ENCODE results near the gene TLR9. TPM values are rescaled to one million over a fixed set of nuclear protein-coding genes. Genes with fewer than 3 reads are reported as not detected.

TLR9 gene
- total and polyA plus RNA-seq, 12 donors, result 0.06 to 0.46 (median 0.28) TPM; not detected in 3

- peak; percentile 45 to 65 for DNase-seq
- 57 to 75% methylated on average over 7 of the region's 7 CpGs for whole genome bisulfite sequencing, 2 donors
- ATAC-seq, result peak; percentile 77 to 94 (median 89)
- H3K4me1 ChIP-seq, result peaks cover 4 to 45% (median 29%) of the 10 kb centered on the region in 9 donors
- H3K27me3 ChIP-seq, result no peaks in the 10 kb centered on the region
- no peaks in the 10 kb centered on the region for H3K9me3 ChIP-seq
- H3K27ac ChIP-seq, result peak overlapping the region; percentile 31 to 89 (median 73)
- TF ChIP-seq CTCF (IDR thresholded peaks at IDR 0.05), result no peak
- H3K36me3 ChIP-seq, result no peaks in the 10 kb centered on the region
- intact Hi-C loops (cut with DNase I), result loop anchor here in 1 of 10 donors (5.0 kb wide), 1 partner anchor 33 kb away; no protein-coding TSS in a partner anchor
- H3K4me3 ChIP-seq, result no peak overlapping the region
These were observed 41.5 kb downstream of the TLR9 start for GRCh38 chr3:52183786-52184445.

- no peaks in the 10 kb centered on the region for H3K9me3 ChIP-seq
- no peak for DNase-seq
- H3K4me3 ChIP-seq, result no peak overlapping the region
- peaks cover 4 to 41% (median 25%) of the 10 kb centered on the region in 9 donors for H3K4me1 ChIP-seq
- no peak for TF ChIP-seq CTCF (IDR thresholded peaks at IDR 0.05)
- 94 to 95% methylated on average over 4 of the region's 4 CpGs for WGBS, 2 donors
- H3K27ac ChIP-seq, result peak overlapping the region in 9 of 10 donors; percentile 10 to 89 (median 67)
- H3K27me3 ChIP-seq, result no peaks in the 10 kb centered on the region
- no peak for ATAC-seq
- intact Hi-C loops (cut with DNase I), result loop anchor here in 1 of 10 donors (5.0 kb wide), 1 partner anchor 35 kb away; no protein-coding TSS in a partner anchor
- no peaks in the 10 kb centered on the region for H3K36me3 ChIP-seq
These were observed 42.8 kb downstream of the TLR9 start for GRCh38 chr3:52182691-52183090.

GRCh38 chr3:52182196-52182595 lies 43.2 kb downstream of the TLR9 start:
- no peaks in the 10 kb centered on the region for H3K27me3 ChIP-seq
- H3K9me3 ChIP-seq, result no peaks in the 10 kb centered on the region
- H3K27ac ChIP-seq, result peak overlapping the region in 6 of 10 donors; percentile 10 to 89 (median 72)
- H3K36me3 ChIP-seq, result no peaks in the 10 kb centered on the region
- ATAC-seq (peak in 5 of 8 donors; percentile 9 to 48 (median 37)), DNase-seq (no peak)
- no peak for TF ChIP-seq CTCF (IDR thresholded peaks at IDR 0.05)
- no peak overlapping the region for H3K4me3 ChIP-seq
- intact Hi-C loops (cut with DNase I), result loop anchor here in 1 of 10 donors (5.0 kb wide), 1 partner anchor 35 kb away; no protein-coding TSS in a partner anchor
- 56 to 67% methylated on average over 5 of the region's 5 CpGs for WGBS, 2 donors
- H3K4me1 ChIP-seq, result peaks cover 4 to 41% (median 21%) of the 10 kb centered on the region in 9 donors

- H3K27ac ChIP-seq, result peak overlapping the region in 6 of 10 donors; percentile 15 to 89 (median 46)
- H3K4me3 ChIP-seq, result no peak overlapping the region
- WGBS, 2 donors, result 66 to 69% methylated on average over 4 of the region's 4 CpGs
- no peaks in the 10 kb centered on the region for H3K36me3 ChIP-seq
- intact Hi-C loops (cut with DNase I), result loop anchor here in 1 of 10 donors (5.0 kb wide), 1 partner anchor 36 kb away; no protein-coding TSS in a partner anchor
- no peaks in the 10 kb centered on the region for H3K9me3 ChIP-seq
- ATAC-seq (peak in 3 of 8 donors; percentile 8 to 32 (median 20)), DNase-seq (no peak)
- H3K27me3 ChIP-seq, result no peaks in the 10 kb centered on the region
- H3K4me1 ChIP-seq, result peaks cover 4 to 41% (median 21%) of the 10 kb centered on the region in 9 donors
- no peak for TF ChIP-seq CTCF (IDR thresholded peaks at IDR 0.05)
These were observed 43.9 kb downstream of the TLR9 start for GRCh38 chr3:52181543-52181942.
